Stimulated activated CD4-positive, alpha-beta T cell treated with anti-CD3 and anti-CD28 coated beads, TNF-alpha, amount 100 ng/mL, for 24 hours (primary cell): ENCODE results near the gene THRB.

Source experiments
- DNase-seq, 3 experiments: peaks; one replicate each; pipeline ENCODE4 v3.0.0-alpha.2; 2020; ENCODE audit warnings: low read depth in 3 of 3

THRB gene

DNA sequence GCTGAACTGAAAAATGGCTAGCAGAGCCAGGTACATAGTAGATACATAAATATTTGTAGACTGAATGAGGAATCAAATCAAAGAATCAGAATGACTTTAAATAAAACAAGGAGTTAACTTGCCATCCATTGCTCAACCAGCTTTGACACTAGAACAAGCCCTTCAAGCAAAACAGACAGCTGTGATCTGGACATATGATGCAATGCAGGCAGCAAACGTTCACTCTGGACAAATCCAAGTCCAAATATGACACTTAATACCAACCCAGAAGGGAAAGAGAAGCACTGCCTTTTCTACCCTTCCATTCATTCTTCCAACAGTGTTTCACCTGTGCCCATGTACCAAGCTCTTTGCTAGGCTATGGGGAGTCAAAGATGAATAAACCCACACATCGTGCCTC lies 4.5 kb downstream of the THRB start:
- no peak for DNase-seq

DNA sequence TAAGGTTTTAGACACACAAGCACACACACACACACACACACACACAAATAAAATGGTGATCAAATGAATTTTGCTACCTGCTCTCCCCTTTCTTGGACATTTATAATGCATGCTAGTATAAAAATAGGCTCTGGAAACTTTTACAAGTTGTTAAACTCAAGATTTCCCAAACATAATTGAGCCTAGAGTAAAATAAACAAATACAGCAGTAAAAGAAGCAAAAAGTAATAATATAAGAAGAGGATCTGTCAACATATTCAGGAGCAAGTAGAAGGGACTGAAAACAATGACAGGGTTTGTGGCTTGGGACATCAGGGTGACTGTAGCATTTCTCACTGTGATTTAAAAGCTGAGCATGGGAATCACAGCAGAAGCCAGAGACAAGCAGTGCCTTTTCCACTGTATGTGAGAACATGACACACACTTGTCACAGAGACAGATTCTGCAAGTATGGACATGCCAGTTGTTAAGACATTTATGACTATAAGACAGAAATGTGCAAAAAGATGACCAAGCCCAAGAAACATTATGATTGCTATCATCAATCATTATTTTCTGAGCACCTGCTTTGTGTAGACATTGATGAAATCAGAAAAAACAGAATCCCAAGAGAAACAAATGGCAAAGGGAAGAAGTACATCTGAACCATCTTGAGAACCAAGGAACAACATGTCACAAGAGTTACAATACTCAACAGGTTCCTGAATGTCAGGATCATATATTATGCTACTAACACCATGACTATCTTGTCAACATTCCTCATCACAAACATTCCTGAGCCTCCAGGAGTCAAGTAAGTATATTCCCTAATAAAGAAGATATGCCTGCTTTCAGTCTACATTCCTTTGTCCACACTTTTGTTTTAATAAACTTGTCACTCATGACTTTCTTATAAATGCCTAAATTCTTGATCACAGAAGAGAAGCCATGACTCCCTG lies 7.1 kb downstream of the THRB start:
- no peak for DNase-seq

DNA sequence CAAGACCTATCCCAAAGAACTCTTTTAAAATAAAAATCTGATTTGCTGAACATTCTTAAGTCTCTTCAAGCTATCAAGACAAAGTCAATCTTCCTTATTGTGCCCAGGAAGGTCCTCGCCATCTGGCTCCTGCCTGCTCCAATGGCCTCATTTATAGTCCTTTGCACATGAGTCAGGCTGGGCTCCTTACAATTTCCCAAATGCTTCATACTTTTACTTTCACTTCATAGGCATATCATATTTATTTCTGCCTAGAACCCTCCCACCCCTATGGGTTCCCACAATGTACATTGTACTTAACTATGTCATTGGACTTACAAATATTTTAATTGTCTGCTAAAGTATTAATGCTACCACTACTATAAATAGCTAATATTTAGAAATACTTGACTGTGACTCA lies 9.1 kb downstream of the THRB start:
- DNase-seq = no peak

DNA sequence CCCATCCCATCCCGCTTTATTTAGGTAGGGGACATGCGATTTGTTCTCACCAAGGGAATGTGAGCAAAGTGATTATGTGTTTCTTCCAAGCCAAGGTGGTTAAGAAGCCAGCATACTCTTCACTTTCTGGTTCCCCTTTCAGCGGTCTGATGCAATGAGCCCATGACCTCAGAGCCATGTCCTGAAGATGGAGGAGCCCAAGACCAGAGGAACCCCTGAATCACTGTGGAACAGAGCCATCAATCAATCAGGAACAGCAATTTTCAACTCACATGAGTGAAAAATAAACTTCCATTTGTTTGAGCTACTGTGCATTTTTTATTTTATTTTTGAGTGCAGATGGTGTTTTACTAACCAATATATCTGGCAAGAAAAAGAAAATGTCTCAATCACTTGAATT lies 10.8 kb downstream of the THRB start:
- DNase-seq = no peak

DNA sequence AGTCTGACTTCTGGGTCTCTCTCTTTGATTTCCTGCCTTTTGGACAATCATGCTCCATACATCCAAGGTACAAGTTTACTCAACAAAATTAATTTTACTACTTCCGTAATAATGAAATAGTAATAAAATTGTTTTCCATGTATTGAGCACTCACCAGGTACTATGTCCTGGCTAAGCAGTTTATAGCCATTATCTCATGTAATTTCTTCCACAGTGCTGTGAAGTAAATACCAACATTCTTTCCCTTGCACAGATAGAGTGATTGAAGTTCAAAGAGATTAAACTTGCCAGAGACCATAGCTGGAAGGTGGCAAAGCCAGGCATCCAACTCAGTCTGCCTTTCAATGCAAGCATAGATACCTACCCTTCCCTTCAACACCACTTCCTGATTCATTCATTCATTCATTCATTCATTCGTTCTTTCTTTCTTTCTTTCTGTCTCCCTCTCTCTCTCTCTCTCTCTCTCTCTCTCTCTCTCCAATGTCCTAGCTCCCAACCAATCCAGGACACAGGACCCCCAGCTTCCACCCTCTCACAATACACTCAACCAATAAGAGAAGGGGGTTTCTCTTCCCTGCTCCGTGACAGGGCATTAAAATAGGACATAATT lies 12.4 kb downstream of the THRB start:
- DNase-seq = no peak

DNA sequence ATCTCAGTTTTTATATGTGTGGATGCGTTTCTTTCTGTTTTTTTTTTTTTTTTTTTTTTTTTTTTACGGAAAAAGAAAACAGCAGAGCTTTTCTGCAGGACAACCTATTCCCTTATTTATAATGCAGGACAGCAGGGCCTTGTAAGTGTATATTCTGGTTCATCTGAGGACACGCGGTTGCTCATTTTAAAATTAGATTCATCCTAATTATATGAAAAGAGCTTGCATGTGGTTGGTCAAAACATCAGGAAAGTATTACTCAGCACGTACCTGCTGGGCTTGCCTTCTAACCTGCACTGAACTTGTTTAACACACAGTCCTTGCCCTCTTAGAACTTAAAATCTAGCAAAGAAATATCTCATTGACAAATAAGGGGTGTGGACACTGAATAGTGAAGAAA lies 13.5 kb downstream of the THRB start:
- DNase-seq = no peak

DNA sequence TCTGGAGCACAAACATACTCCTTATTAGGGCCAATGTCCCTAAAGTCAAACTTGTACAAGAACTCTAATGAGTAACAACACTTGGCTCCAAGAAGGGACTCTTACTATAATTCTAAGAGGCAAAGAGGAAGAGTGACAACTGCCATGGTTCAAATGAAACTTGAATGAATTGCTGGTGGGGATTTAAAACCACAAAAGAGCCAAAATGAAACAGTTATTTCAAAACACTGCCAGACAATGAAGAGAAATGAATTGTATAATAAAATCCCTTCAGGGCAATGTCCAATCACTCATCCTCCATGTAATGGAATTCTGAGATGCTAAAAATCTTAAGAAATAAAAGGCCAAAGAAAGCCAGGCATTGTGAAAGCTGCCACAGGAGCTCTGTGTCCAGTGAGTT lies 14.2 kb downstream of the THRB start:
- no peak for DNase-seq

DNA sequence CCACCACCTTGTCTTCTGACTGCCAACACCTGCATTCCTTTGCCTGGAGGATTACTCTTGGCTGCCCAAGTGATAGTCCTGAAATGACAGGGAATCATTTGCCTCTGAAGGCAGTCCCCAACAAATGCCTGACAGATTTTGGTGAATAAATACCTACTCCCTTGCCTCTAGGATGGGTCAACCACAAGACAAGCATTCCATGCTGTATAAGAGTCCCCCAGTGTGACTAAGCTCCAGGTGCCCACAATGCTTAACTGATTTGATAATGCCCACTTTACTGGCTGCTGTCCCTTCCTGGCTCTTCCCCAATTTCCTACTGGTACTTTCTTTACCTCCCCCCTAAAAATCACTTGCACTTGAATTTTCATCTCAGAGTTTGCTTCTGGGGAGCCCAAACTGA lies 14.8 kb downstream of the THRB start:
- no peak for DNase-seq

DNA sequence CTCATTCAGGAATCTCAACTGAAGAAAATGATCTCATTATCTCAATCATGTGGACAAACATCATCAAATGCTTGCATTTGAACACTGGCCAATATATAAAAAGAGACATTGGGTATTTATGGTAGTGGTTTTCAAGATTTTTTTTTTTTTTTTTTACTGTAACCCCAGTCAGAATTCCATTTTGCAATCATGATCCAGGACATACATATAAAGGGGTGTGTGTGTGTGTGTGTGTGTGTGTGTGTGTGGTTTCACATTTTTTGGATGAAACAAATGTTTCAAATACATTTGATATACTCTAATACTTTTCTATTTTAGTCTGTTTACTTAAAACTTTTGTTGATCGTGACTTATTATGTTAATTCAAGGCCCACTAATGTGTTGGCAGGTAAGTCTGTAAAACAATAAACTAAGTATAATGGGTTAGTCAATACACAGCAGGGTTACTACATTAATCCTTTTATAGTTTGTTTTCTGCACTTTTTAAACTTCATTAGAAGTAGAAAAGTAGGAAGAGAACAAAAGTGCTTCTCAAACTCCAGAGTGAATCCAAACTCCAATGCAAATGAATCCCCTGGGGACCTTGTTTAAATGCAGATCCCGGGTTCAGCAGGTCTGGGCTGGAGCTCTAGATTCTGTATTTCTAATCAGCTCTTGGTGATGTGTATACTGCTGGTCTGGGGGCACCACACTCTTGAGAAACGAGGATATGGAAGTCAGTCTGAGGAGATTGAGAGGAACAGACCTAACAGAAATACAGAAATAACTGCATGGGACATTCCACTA lies 17.6 kb downstream of the THRB start:
- DNase-seq = no peak

DNA sequence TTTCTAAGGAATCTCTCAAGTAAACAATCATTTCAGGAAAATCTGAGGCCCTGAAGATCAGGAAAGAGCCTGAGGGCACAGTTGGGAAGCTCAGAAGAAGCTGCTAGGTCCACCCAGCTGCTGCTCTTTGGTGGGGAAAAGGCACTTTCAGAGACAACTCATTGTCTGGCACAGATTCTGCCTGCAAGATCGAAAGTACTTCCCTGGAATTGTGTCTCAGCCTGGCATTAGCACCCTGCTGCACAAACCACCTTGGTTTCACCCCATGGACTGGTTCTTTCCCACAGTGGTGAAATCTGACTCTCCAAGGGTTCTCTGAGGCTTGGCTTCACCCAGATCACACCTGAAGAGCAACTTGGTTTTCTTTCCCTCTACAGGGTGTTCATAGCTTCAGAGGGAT lies 18.7 kb downstream of the THRB start:
- DNase-seq = no peak

DNA sequence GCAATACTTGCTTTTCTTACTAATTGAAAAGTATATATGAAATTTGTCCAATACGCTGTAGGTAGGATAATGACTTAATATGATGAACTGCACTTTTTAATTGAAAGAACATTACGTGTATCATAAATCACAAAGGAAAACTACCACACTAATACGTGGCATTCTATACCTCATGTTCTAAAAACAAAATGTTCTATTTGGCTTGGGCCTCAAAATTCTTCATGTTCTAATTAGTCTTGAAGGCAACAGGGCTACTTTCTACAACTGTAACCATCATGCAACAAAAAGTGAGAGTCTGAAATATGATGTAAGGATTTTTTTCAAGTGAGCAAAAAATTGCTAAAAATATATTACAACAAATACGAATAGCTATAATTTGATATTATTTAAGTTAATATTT lies 19.8 kb downstream of the THRB start:
- no peak for DNase-seq

DNA sequence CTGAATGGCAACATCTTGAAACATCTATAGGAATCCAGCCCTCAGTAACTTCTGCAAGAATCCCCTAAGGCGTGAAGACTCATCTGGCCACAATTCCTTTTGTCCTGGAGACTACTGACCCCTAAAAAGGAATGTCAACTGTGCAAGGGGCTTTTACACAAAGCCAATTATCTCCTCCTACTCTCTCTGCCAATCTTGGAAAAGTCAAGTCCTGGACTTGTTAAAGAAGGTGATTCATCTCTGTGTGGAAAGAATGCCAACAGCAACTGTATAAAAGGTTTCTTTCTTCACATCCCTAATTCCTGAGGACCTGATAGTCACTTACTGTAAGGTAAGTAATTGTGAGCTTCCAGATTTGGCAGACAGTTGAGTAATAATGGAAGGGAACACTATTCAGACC lies 22.3 kb downstream of the THRB start:
- no peak for DNase-seq

DNA sequence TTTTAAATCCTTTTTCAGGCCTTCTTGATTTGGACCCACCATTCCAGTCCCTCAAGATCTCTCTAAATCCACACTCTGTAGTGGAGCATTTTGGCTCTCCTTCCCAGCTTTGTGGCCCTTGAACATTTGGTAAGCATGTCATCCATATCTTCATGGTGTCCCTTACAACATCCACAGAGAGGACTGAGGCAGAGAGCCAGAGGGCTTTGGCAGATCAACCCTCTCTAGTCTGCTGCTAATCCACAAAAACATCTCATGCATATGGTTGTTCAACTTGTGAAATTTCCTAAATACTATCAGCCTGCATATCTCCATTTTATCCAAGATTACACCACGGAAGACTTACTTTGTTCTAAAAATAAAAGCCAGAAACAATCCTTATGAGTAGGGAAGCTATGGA lies 23.2 kb downstream of the THRB start:
- no peak for DNase-seq

DNA sequence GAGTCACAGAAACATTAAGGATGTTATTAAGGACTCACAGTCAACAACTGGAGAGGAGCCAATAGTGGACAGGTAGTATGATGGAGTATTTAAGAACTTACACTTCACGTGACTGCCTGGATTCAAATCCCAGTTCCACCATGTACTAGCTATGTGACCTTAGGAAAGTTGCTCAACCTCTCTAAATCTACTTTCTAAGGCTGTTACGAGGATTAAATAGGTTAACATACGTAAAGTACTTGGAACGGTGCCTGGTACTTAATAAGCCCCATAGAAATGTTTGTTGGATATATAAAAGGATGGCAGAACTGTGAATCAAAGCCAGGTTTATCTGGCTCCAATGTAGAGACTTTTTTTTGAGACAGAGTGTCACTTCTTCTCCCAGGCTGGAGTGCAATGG lies 24.4 kb downstream of the THRB start:
- no peak for DNase-seq

DNA sequence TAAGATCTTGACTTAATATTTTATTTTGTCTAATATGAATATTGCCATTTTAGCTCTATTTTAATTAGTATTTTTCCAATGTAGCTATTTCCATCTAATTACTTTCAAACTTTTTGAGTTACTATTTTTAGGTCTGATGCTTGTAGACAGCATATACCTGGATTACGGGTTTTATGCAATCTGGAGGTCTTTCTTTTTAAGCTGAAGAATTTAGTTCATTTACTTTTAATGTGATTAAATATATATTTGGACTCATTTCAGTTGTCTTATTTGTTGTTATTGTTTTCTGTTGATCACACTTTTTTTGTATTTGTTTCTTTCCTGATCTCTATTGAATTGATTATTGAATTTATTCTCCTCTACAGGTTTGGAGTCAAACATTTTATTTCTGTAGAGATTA lies 30.3 kb downstream of the THRB start:
- no peak for DNase-seq

DNA sequence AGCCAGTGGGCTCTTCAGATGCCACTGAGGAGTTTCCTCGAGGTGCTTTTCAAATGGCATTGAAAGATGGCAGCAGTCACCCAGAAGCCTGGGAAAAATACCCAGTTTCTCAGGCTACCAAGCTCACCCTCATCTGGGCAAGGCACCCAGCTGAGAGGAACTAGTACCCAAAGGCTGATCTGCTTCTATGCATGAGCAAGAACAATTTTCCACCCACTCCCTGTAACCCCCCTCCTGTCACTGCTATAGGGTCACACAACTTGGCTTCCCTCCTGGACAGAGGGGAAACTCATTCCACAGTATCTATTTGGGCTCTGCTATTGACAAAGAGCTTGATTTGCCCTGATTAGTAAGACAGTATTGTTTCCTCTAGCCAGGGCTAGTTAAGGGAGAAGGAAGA lies 31.9 kb downstream of the THRB start:
- DNase-seq = no peak

DNA sequence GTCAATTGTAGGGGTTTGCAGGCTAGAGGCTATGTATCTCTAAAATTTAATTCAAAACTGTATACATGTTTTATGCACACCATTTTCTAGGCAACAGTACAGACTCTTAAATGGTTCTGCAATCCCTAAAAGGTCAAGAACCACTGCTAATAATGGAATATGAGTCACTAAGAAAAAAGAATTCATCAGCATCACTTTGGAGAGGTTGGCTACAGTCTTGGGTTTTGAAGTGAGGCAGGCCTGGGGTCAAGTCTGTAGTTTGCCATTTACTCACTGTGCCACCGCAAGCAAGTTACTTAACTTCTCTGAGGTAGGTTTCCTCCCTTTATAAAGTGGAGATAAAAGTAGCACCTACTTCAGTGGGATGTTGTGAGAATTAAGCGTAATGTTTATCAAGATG lies 33.7 kb downstream of the THRB start:
- DNase-seq = no peak

DNA sequence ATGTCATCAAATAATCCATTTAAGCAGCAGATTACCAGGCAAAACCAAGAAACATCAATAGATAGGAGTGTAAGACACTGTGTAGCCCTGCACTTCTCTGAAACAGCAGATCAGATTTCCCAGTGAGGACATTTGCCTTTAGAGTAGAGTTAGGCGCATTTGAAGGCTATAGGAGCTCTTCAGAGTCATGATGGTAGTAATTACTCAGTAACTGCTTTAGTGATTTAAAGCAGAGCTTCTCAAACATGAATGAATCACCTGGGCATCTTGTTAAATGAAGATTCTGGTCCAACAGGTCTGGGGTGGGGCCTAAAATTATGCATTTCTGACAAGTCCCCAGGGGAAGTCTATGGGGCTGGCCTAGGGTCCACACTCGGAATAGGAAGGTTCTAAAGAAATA lies 36.9 kb downstream of the THRB start:
- no peak for DNase-seq

DNA sequence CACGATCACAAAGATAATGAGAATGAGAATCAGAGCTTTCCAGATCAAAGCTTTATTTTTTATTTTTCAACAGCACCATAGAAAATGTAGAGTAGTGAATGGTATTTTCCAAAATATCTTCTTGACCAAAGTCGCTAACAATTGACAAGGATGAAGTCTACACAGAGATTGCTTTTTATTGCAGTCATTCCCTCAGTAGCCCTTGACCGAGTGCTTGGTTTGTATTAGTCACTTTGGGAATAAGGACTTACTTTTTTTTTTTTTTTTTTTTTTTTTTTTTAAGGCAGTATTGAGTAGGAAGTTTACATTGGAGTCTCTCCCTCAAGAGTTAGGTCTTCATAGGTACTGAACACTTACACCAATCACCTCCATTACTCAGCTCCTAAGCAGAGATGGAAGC lies 39.8 kb downstream of the THRB start:
- DNase-seq = no peak

DNA sequence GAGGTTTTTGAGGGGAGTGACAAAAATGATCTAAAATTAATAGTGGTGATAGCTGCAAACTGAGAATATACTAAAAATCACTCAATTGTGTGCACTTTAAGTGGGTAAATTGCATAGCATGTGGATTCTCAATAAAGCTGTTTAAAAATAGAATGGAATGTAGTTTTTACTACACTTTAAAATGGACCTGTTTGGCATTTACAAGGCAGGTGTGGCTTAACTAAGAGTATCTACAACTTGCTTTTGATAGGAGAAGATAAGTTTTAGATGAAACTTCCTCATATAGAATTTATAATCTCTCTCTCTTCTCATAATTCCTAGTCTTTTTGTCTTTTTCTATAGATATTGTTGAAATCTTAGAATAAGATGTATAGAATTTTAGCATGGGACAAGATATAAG lies 40.3 kb downstream of the THRB start:
- DNase-seq = no peak

DNA sequence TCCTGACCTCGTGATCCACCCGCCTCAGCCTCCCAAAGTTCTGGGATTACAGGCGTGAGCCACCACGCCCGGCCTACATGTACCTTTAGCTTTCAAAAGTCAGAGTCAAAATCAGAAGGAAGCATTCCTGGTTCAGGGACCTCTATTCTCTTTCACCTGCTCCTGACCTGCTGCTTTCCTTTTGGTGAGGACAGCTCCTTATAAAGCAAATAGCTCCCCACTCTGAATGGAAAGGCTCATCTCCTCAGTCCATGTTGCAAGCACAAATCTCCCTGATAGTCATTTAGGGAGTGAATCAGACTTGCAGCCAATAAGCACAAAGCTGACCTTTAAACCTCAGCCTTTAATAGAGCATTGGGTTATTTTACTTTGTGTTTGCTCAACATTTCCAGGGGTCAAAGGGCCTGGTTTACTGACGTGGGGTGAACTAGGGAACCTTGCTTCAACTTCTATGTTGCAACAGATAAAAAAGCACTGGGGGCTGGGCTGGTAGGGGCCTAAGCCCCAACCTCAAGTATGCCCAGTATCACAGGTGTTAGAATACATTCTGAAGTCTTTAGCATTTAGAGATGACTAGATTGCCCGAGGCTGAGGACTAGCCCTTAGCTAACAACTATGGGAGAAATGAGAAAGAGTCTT lies 43.1 kb downstream of the THRB start:
- DNase-seq = no peak

DNA sequence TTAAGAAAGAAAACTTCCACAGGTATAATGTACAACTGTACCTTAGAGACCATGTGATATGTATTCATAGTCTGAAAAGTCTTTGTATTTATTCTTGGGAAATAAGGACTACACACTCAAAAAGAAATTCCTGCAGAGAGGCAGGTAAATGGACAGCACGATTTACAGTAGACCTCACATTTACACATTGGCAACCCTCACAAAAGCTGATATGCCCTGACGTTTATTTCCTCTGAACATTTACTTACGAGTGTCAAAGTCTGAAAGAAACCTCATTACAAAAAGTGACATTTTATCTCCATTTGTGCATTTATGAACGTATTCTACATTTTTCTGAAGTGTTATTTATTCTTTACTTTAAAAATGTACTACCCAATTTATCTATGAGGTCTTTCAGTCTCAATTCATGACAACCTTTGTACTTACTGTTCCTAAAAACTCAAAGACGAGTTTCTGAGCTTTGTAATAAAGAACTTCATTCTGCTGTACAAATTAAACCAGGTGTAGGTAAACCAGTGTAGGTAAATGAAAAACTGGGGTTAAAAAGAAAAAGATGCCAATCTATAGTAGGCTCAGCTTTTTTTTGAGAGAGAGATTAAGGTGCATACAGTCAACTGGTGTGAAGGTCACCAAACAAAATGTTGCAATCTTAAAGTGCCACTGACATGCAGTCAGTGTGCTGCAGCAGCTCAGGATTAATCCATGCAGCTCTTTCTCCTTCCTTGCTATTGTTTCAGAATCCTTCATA lies 44.3 kb downstream of the THRB start:
- no peak for DNase-seq
